Spleen (tissue), 7 donors: ENCODE results near the gene ACOX3.

Source experiments
- POLR2A ChIP-seq, 3 donors: fragments of 450-650 bp; IDR thresholded peaks; one replicate each; pipeline ENCODE4 v1.5.1; 2017; ENCODE audit warnings: antibody characterized with exemption in 3 of 3, mild to moderate bottlenecking in 1 of 3
- POLR2AphosphoS5 ChIP-seq, 3 donors: sonication (generic); formaldehyde crosslinking; IDR thresholded peaks; one replicate each; pipeline ENCODE4 v1.5.1; 2017; ENCODE audit warnings: antibody characterized with exemption in 3 of 3
- TF ChIP-seq, protein P1 (sequence below), 11 experiments: fragments of 200-600 bp in 7 of 11; fragments of 450-650 bp in 4 of 11; sonication (generic) in 4 of 11; IDR thresholded peaks in 8 of 11; conservative IDR thresholded peaks in 3 of 11; 1 replicate in 7 of 11; 2 replicates in 4 of 11; pipeline versions ENCODE4 v1.4.0 to v1.8.0; 2016 to 2021; ENCODE audit warnings: antibody characterized with exemption in 11 of 11, inconsistent platforms in 4 of 11, mild to moderate bottlenecking in 1 of 11
- donor health status: DM: no; HTN: no; CAD: no; lungs with moderate emphysema.
- donor health status: DM: no; HTN: no; CAD: no.
- donor health status: DM: no; HTN: no; CAD: no.

DNA sequence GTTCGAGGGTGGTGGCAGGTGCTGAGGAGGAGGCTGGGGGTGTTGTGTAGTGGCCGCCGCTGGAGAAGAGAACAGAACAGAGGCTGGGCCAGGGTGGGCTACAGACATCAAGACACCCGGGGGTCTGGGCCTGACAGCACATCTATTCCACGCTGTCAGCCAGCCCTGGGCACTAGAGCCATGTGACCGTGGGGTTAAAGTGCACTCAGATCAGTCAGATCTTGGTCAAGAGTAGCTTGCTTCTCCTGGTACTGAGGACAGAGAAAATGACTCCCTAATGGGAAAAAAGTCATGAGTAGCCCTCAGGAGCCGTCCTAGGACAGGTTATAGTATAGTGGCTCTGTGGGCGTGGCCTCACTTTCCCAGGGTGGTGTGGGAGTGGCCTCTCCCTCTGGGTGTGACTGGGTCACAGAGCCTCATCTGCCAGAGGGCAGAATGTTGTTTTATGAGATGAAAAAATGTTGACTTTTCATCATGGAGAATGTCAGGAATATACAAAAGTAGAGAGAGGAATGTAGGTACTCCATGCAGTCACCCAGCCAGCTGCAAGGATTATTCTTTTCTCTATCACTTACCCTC, 19.4 kb upstream of the ACOX3 start:
- TF ChIP-seq, protein P1, sequence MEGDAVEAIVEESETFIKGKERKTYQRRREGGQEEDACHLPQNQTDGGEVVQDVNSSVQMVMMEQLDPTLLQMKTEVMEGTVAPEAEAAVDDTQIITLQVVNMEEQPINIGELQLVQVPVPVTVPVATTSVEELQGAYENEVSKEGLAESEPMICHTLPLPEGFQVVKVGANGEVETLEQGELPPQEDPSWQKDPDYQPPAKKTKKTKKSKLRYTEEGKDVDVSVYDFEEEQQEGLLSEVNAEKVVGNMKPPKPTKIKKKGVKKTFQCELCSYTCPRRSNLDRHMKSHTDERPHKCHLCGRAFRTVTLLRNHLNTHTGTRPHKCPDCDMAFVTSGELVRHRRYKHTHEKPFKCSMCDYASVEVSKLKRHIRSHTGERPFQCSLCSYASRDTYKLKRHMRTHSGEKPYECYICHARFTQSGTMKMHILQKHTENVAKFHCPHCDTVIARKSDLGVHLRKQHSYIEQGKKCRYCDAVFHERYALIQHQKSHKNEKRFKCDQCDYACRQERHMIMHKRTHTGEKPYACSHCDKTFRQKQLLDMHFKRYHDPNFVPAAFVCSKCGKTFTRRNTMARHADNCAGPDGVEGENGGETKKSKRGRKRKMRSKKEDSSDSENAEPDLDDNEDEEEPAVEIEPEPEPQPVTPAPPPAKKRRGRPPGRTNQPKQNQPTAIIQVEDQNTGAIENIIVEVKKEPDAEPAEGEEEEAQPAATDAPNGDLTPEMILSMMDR (IDR thresholded peaks at IDR 0.05 in 8 of 11, conservative IDR thresholded peaks at IDR 0.05 in 3 of 11), result no peak
- TF ChIP-seq POLR2A (IDR thresholded peaks at IDR 0.05) (no peak), POLR2AphosphoS5 (IDR thresholded peaks at IDR 0.05) (no peak)
